ENCODE data around the gene TCF20. TPM values are rescaled to one million over a fixed set of nuclear protein-coding genes. Genes with fewer than 3 reads are reported as not detected.

The TCF20 gene
- total RNA-seq, 1 donor from 2014 or later = 83.9 TPM

- Mint-ChIP-seq H3K27ac (no peak overlapping the region), H3K27me3 (ENCODE audit: insufficient read depth) (no peaks in the 10 kb centered on the region), H3K4me3 (no peak overlapping the region), H3K36me3 (ENCODE audit: low read depth) (peaks cover 10% of the 10 kb centered on the region), H3K9me3 (no peaks in the 10 kb centered on the region), H3K4me1 (ENCODE audit: low read depth) (peaks cover 88% of the 10 kb centered on the region)
- no peak for DNase-seq (ENCODE audit: low spot score)
- intact Hi-C loops (cut with micrococcal nuclease) = no loop called here
Measured at GRCh38 chr22:42261296-42261695, 9.2 kb downstream of the TCF20 start.

- H3K4me1 Mint-ChIP-seq (ENCODE audit: low read depth) = peaks cover 68% of the 10 kb centered on the region
- DNase-seq (ENCODE audit: low spot score) = no peak
- intact Hi-C loops (cut with micrococcal nuclease) = no loop called here
Measured at GRCh38 chr22:42258126-42258525, 12.3 kb downstream of the TCF20 start.

GRCh38 chr22:42257386-42257785, 13.1 kb downstream of the TCF20 start:
- intact Hi-C loops (cut with micrococcal nuclease) = no loop called here
- Mint-ChIP-seq H3K4me1 (ENCODE audit: low read depth) (peaks cover 60% of the 10 kb centered on the region), H3K4me3 (no peak overlapping the region), H3K9me3 (no peaks in the 10 kb centered on the region), H3K27ac (no peak overlapping the region), H3K36me3 (ENCODE audit: low read depth) (no peaks in the 10 kb centered on the region), H3K27me3 (ENCODE audit: insufficient read depth) (no peaks in the 10 kb centered on the region)
- no peak for DNase-seq (ENCODE audit: low spot score)

More at GRCh38 chr22:42258126-42258525, 12.3 kb downstream of the TCF20 start:
- Mint-ChIP-seq H3K27me3 (ENCODE audit: insufficient read depth) (no peaks in the 10 kb centered on the region), H3K27ac (no peak overlapping the region), H3K4me3 (no peak overlapping the region), H3K36me3 (ENCODE audit: low read depth) (no peaks in the 10 kb centered on the region), H3K9me3 (no peaks in the 10 kb centered on the region)

- Mint-ChIP-seq H3K36me3 (ENCODE audit: low read depth) (no peaks in the 10 kb centered on the region), H3K27ac (no peak overlapping the region), H3K9me3 (no peaks in the 10 kb centered on the region), H3K4me1 (ENCODE audit: low read depth) (peaks cover 56% of the 10 kb centered on the region), H3K4me3 (no peak overlapping the region), H3K27me3 (ENCODE audit: insufficient read depth) (no peaks in the 10 kb centered on the region)
- intact Hi-C loops (cut with micrococcal nuclease) = no loop called here
- DNase-seq (ENCODE audit: low spot score) = no peak
Measured at GRCh38 chr22:42256930-42257329, 13.5 kb downstream of the TCF20 start.

- H3K27ac Mint-ChIP-seq = no peak overlapping the region
- no peak overlapping the region for H3K4me3 Mint-ChIP-seq
- no peaks in the 10 kb centered on the region for H3K27me3 Mint-ChIP-seq (ENCODE audit: insufficient read depth)
- intact Hi-C loops (cut with micrococcal nuclease) = no loop called here
- no peaks in the 10 kb centered on the region for H3K36me3 Mint-ChIP-seq (ENCODE audit: low read depth)
- no peak for DNase-seq (ENCODE audit: low spot score)
- H3K9me3 Mint-ChIP-seq = no peaks in the 10 kb centered on the region
- peaks cover 53% of the 10 kb centered on the region for H3K4me1 Mint-ChIP-seq (ENCODE audit: low read depth)
Measured at GRCh38 chr22:42256220-42256619, 14.2 kb downstream of the TCF20 start.

- intact Hi-C loops (cut with micrococcal nuclease) = loop anchor here (10.0 kb wide), 1 partner anchor 55 kb away; no protein-coding TSS in a partner anchor
- Mint-ChIP-seq H3K27me3 (ENCODE audit: insufficient read depth) (no peaks in the 10 kb centered on the region), H3K4me3 (no peak overlapping the region), H3K4me1 (ENCODE audit: low read depth) (peaks cover 7% of the 10 kb centered on the region), H3K9me3 (no peaks in the 10 kb centered on the region), H3K36me3 (ENCODE audit: low read depth) (peaks cover 2% of the 10 kb centered on the region), H3K27ac (no peak overlapping the region)
- no peak for DNase-seq (ENCODE audit: low spot score)
Measured at GRCh38 chr22:42249831-42250230, 20.6 kb downstream of the TCF20 start.

- peaks cover 13% of the 10 kb centered on the region for H3K4me1 Mint-ChIP-seq (ENCODE audit: low read depth)
- H3K27ac Mint-ChIP-seq = no peak overlapping the region
- peaks cover 6% of the 10 kb centered on the region for H3K36me3 Mint-ChIP-seq (ENCODE audit: low read depth)
- H3K4me3 Mint-ChIP-seq = no peak overlapping the region
- no peak for DNase-seq (ENCODE audit: low spot score)
- no peaks in the 10 kb centered on the region for H3K9me3 Mint-ChIP-seq
- no peaks in the 10 kb centered on the region for H3K27me3 Mint-ChIP-seq (ENCODE audit: insufficient read depth)
- intact Hi-C loops (cut with micrococcal nuclease) = loop anchor here (10.0 kb wide), 1 partner anchor 56 kb away; no protein-coding TSS in a partner anchor
Measured at GRCh38 chr22:42248995-42249394, 21.5 kb downstream of the TCF20 start.

GRCh38 chr22:42247596-42247995, 22.9 kb downstream of the TCF20 start:
- no peak for DNase-seq (ENCODE audit: low spot score)
- intact Hi-C loops (cut with micrococcal nuclease) = loop anchor here (10.0 kb wide), 1 partner anchor 57 kb away; no protein-coding TSS in a partner anchor
- H3K9me3 Mint-ChIP-seq = no peaks in the 10 kb centered on the region
- no peak overlapping the region for H3K27ac Mint-ChIP-seq
- no peak overlapping the region for H3K4me3 Mint-ChIP-seq
- H3K4me1 Mint-ChIP-seq (ENCODE audit: low read depth) = peaks cover 18% of the 10 kb centered on the region
- peaks cover 6% of the 10 kb centered on the region for H3K36me3 Mint-ChIP-seq (ENCODE audit: low read depth)
- no peaks in the 10 kb centered on the region for H3K27me3 Mint-ChIP-seq (ENCODE audit: insufficient read depth)

GRCh38 chr22:42243802-42244060, 26.7 kb downstream of the TCF20 start:
- intact Hi-C loops (cut with micrococcal nuclease) = loop anchor here (10.0 kb wide), 1 partner anchor 61 kb away; no protein-coding TSS in a partner anchor
- Mint-ChIP-seq H3K27me3 (ENCODE audit: insufficient read depth) (no peaks in the 10 kb centered on the region), H3K27ac (no peak overlapping the region), H3K4me1 (ENCODE audit: low read depth) (peaks cover 11% of the 10 kb centered on the region), H3K9me3 (no peaks in the 10 kb centered on the region), H3K4me3 (no peak overlapping the region), H3K36me3 (ENCODE audit: low read depth) (peaks cover 6% of the 10 kb centered on the region)
- DNase-seq (ENCODE audit: low spot score) = no peak

GRCh38 chr22:42236848-42237247, 33.6 kb downstream of the TCF20 start:
- H3K4me3 Mint-ChIP-seq = no peak overlapping the region
- H3K36me3 Mint-ChIP-seq (ENCODE audit: low read depth) = peaks cover 14% of the 10 kb centered on the region
- DNase-seq (ENCODE audit: low spot score) = no peak
- intact Hi-C loops (cut with micrococcal nuclease) = no loop called here
- peaks cover 10% of the 10 kb centered on the region for H3K4me1 Mint-ChIP-seq (ENCODE audit: low read depth)
- no peak overlapping the region for H3K27ac Mint-ChIP-seq
- peaks cover 4% of the 10 kb centered on the region for H3K9me3 Mint-ChIP-seq
- H3K27me3 Mint-ChIP-seq (ENCODE audit: insufficient read depth) = no peaks in the 10 kb centered on the region

GRCh38 chr22:42236268-42236667, 34.2 kb downstream of the TCF20 start:
- Mint-ChIP-seq H3K36me3 (ENCODE audit: low read depth) (peaks cover 14% of the 10 kb centered on the region), H3K4me1 (ENCODE audit: low read depth) (peaks cover 10% of the 10 kb centered on the region), H3K27ac (no peak overlapping the region), H3K4me3 (no peak overlapping the region), H3K9me3 (peaks cover 4% of the 10 kb centered on the region), H3K27me3 (ENCODE audit: insufficient read depth) (no peaks in the 10 kb centered on the region)
- no peak for DNase-seq (ENCODE audit: low spot score)
- intact Hi-C loops (cut with micrococcal nuclease) = no loop called here

GRCh38 chr22:42233879-42234278, 36.6 kb downstream of the TCF20 start:
- DNase-seq (ENCODE audit: low spot score) = no peak
- intact Hi-C loops (cut with micrococcal nuclease) = no loop called here
- Mint-ChIP-seq H3K9me3 (peaks cover 4% of the 10 kb centered on the region), H3K36me3 (ENCODE audit: low read depth) (peaks cover 14% of the 10 kb centered on the region), H3K27me3 (ENCODE audit: insufficient read depth) (no peaks in the 10 kb centered on the region), H3K27ac (no peak overlapping the region), H3K4me3 (no peak overlapping the region), H3K4me1 (ENCODE audit: low read depth) (peaks cover 21% of the 10 kb centered on the region)

- Mint-ChIP-seq H3K36me3 (ENCODE audit: low read depth) (peaks cover 6% of the 10 kb centered on the region), H3K27ac (no peak overlapping the region), H3K4me3 (no peak overlapping the region), H3K27me3 (ENCODE audit: insufficient read depth) (no peaks in the 10 kb centered on the region), H3K4me1 (ENCODE audit: low read depth) (peaks cover 33% of the 10 kb centered on the region), H3K9me3 (no peaks in the 10 kb centered on the region)
- DNase-seq (ENCODE audit: low spot score) = no peak
- intact Hi-C loops (cut with micrococcal nuclease) = no loop called here
Measured at GRCh38 chr22:42231929-42232328, 38.5 kb downstream of the TCF20 start.

- Mint-ChIP-seq H3K27ac (no peak overlapping the region), H3K36me3 (ENCODE audit: low read depth) (peaks cover 5% of the 10 kb centered on the region), H3K4me1 (ENCODE audit: low read depth) (peaks cover 28% of the 10 kb centered on the region), H3K4me3 (no peak overlapping the region), H3K27me3 (ENCODE audit: insufficient read depth) (no peaks in the 10 kb centered on the region), H3K9me3 (no peaks in the 10 kb centered on the region)
- no peak for DNase-seq (ENCODE audit: low spot score)
- intact Hi-C loops (cut with micrococcal nuclease) = no loop called here
Measured at GRCh38 chr22:42229455-42230149, 40.9 kb downstream of the TCF20 start.
